Muscle of arm (tissue), 12 donors: ENCODE data around the gene TIPIN. TPM values are rescaled to one million over a fixed set of nuclear protein-coding genes. Genes with fewer than 3 reads are reported as not detected.
"Not testable (repeated sequence)": the region's sequence is repeated elsewhere in the genome, so short reads cannot be mapped to it uniquely, and the experiment has no call there.

Source experiments
- DNase-seq: peaks from one replicate; pipeline ENCODE4 v3.0.0-alpha.2; 2013
- polyA plus RNA-seq, 12 donors: library from polyadenylated mRNA; unstranded; fragments of 120-200 nt; gene quantifications; one replicate each; pipeline ENCODE4 v1.2.1, GENCODE V29; 2013; ENCODE audit not compliant: insufficient read length in 12 of 12

TIPIN gene
- polyA plus RNA-seq, 12 donors, result 9.5 to 16.7 (median 13.2) TPM; not detected in 2

DNA sequence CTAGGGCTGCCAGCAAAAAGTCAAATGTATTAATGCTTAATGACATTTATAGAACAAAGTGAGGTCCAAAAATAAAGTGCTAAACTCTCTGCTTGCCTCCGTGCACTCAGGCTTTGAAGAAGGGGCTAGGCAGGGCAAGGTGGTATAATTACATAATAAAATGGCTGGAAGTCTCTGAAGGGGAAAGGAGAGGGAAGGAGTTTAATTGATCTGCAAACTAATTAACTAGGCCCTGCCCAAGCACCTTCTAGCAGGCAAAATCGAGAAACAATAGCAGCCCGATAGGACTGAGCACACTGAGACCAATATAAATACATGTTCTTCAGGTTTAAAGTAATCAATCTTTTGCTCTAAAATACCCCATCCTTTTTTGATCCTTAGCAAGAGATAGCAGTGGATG, 50.1 kb downstream of the TIPIN start:
- no peak for DNase-seq

DNA sequence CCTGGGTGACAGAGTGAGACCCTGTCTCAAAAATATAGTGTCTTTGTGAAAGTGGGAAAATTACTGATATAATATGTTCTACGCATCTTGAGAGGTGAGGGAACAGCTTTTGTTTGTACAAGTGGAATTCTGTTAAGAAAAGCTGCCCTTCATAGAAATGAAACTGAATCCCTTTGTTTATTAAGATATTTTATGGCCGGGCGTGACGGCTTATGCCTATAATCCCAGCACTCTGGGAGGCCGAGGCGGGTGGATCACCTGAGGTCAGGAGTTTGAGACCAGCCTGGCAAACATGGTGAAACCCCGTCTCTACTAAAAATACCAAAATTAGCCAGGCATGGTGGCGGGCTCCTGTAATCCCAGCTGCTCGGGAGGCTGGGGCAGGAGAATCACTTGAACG, 52.1 kb downstream of the TIPIN start:
- DNase-seq, result not testable (repeated sequence)

DNA sequence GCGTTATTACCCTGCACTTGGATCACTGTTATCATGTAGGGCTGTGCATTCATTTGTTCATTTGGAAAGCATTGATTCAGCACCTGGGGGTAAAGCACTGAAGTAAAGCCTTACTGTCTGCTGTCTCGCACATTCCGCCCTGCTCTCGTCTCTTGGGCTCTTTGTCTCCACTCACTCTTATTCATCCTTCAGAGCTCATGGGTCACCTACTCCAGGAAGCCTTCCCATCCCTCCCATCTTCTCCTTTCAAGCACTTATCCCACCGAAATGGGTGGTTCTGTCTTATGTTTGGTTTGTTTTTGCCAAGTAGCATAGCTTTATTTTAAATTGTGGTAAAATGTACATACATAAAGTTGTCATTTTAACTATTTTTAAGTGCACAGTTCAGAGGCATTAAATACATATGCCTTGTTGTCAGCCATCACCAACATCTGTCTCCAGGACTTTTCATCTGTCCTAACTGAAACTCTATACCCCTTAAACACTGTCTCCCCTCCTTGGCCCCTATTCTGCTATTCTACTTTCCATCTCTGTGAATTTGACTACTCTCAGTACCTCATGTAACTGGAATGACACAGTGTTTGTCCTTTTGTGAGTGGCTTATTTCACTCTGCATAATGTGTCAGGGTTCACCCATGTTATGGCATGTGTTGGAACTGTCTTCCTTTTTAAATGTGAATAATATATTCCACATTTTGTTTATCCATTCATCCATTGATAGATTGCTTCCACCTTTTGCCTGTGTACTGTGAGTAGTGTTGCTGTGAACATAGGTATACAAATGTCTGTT, 53.8 kb downstream of the TIPIN start:
- no peak for DNase-seq

DNA sequence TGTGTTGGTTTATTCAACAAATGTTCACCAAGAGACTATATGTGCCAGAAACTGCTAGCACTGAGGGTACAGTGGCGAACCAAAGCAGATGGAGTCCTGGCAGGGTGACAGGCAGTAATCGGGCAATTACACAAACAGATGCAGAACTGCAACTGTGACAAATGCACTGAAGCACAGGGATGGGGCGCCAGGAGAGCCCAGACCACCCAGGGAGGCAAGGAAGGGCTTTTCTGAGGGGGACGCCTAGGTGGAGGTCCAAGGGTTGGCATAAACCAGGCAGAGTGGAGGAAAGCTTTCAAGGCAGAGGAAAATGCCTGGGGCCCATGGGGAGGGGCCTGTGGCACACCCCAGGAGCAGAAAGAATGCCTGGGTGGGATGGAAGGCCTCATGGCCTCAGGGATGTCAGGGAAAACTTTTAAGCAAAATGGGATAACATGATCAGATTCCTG, 57.7 kb downstream of the TIPIN start:
- peak; percentile 57 for DNase-seq

DNA sequence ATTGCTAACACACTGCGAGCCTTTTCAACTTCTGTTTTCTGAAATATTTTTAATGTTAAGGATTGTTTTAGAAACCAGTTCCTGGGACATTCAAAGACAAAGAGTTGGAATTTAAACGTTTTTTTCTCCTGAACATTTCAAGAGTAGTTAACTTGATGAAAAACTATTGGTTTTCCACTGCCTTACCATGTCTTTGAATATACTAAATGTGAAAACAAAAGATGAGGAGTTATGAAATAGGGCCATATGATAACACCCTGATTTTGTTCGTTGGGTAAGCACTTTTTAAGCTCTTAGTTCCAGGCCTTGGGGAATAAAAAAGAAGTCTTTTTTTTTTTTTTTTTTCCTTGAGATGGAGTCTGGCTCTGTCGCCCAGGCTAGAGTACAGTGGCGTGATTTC, 60.3 kb downstream of the TIPIN start:
- DNase-seq, result no peak

DNA sequence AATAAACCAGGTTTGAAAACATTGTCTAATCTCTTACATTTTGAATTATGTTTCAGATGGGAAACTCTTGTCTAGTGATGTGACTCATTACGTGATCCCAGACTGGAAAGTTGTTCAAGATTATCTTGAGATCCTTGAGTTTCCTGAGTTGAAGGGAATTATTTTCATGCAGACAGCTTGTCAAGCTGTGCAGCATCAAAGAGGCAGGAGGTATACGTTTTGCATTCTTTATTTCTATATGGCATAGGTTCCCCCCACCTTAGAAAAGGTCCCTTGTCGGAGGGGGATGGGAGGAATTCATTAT, 61.6 kb downstream of the TIPIN start:
- no peak for DNase-seq

DNA sequence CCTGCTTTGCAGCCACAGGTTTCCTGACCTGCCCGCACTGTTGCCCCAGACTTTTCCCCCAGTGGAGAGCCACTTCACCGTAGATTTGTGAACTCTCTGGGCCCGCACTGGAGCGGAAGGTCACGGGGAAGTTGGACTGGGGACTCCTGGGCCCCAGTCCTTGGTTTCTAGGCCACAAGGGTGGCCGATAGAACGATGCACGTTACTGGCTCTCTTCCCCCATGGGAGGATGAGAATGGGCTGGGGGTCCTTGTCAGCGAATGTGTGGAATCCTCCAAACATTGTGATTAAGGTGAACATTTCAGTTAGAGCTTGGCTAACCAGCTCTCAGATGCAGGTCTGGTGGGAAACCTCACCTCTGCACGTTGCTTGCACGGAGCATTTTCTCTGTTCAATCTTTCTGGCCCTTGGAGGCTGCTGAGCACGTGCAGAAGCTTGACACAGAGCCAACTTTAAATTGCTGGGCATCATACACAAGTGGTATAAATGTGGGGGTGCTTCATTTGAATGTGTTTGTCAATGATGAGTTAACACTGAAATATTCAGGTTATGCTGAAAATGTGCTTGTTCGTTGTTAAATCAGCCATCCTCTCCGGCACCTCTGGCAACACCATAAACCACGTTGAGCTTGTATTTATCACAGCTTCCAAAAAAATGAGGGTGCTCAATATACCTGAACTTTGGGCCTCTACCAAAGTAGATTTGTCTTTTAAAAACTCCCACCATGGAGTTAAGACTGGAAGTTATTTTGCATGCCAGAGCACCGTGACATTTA, 62.1 kb downstream of the TIPIN start:
- DNase-seq, result peak; percentile 26

DNA sequence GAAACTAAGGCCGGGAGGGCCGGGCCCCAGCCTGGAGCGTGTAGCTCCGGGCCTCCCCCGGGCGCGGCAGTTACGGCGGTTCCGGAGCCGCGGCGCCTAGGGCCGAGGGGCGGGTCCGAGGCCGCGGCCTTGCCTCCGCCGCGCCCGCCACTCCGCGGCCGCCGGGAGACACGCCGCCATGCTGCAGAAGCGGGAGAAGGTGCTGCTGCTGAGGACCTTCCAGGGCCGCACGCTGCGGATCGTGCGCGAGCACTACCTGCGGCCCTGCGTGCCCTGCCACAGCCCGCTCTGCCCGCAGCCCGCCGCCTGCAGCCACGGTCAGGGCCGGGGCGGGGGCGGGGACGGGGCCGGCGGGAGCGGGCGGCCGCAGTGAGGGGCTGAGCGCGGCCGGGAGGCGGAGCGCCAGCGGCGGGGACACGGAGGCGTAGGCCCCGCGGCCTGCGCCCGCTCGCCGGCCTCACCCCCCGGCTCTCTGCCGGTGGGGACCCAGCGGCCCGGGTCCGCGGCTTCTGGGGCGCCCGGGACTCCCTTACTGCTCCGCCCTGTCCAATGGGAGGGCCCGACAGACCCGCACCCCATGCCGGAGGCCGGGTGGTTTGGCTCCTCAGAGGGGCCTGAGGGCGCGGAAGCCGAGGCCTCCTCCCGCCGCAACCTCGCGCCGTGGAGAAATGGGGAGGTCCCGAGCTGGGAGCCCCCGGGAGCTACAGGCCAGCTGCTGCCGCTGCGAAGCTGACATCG, 62.9 kb downstream of the TIPIN start, which contains the start of gene DIS3L:
Gene DIS3L, plus strand, starts transcription at position 150 of the 738 bp plus-strand sequence. Its CDS starts 29 bp downstream, at position 179.
- DNase-seq, result peak; percentile 57

DNA sequence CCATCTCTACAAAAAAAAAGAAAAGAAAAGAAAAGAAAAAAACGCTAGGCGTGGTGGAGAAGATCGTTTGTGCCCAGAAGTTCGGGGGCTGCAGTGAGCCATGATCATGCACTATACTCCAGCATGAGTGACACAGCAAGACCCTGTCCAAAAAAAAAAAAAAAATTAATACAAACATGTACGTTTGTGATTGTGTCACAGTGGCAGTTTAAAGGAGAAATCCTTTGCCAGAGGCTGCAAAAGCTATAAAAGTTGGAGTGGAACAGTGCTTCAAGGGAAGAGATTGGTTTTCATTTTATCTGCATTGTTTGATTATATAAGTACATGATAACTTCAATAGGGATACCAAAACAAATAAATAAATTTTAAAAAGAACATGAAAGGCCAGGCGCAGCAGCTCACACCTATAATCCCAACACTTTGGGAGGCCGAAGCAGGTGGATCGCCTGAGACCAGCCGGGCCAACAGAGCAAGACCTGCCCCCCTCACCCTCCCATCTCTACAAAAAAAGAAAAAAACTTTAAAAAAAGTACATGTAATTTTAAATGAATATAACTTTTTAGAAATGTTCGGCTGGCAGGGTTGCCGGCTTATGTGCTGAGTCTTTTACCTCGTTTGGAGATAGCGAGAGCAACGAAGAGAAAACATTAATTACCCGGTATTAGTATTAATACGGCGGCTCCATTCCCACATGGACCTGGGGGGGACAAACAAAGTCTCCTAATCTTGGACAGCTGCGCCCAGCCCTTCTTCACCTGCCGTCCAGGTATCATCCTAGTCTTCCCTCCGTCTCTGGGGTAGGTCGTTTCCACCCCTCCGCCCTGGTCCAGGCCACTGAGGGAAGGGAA, 63.7 kb downstream of the TIPIN start:
- no peak for DNase-seq

DNA sequence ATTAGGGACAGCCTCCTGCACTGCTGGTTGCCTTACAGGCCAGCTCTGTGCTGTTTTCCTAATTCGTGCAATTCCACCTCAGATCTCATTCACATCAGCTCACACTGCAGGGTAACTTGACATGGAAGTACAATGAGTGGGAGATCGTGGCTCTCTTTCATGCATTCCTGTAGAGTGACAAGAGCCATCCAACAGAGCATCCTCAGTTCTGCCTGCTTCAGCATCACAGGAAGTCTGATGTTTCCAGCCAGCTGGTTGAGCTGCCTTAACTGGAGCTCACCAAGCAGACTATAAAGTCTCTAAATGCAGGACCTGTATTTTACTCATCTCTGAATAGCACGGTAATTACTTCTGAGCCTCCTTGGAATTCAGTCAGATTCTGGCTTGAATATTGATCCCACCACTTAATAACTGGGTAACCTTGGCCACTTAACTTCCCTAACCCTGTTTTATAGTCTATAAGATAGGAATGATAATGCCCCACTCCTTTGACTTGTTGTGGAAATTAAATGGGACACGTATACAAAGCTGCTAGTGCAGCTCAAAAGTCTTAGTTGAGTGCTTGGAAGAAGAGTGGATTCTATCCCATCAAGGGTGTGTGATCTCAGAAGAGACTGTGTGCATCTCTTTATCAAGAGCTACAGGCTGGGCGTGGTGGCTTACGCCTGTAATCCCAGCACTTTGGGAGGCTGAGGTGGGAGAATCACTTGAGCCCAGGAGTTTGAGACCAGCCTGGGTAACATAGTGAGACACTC, 64.5 kb downstream of the TIPIN start:
- no peak for DNase-seq

DNA sequence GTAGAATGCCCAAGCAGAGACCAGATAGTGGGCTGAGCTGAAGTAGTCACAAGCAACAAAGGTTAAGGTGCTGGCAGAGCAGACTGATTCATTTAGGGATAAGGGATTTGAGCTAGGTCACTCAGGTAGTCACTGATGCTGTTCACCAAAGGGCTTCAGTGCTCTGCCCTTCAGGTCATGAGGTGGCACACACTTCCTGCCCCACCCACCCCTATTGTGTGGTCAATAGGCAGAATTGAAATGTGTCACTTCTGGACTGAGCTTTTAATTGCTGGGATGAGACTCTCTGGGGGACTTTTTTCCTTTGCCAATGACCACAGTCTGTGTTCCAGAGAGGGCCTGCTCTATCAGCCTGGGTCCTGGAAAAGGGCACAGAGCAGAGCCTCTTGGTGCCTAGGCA, 66.0 kb downstream of the TIPIN start:
- DNase-seq, result no peak

DNA sequence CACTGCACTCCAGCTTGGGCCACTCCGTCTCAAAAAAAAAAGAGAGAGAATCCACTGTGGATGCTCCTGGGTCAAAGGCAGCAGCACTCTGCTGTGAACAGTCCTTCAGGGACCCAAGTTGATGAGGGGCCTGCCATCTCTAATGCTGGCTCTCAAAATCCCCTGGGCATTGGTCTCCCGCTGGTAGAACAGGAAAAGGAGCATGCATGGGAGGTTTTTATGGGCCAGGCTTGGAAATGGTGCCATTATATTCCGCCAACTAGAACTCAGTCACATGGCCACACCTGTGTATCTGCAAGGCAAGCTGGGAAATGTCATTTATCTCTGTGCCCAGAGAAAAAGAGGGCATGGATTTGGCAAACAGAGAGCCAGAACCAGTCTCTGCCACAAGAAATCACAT, 66.5 kb downstream of the TIPIN start:
- DNase-seq, result no peak

DNA sequence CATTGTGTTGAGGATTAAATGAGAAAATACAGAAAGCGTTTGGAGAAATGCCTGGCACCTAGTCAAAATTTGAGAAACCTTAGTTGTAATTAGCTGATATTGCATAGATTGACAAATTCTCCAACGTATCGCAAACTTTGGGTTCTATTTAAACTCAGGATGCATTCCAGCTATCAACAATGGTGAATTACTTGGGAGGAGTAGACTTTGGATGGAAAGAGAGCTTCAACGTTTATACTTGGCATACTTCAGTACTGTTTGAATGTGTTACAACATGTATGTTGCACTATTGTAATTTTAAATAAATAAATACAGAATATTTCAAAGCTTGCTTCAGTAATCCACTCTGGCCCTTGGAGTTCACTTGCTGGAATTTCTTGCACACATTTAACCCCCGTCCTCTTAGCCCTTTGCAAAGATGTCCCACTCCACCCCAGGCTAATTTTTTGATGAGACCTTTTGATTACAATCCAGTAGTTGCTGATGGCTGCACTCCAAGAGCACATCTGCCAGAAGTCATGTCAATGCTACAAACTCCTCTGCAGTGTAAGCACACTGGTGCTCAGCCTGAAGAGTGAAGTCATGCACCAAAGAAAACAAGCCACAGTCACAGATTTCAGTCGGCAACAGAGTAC, 67.8 kb downstream of the TIPIN start:
- peak; percentile 65 for DNase-seq

DNA sequence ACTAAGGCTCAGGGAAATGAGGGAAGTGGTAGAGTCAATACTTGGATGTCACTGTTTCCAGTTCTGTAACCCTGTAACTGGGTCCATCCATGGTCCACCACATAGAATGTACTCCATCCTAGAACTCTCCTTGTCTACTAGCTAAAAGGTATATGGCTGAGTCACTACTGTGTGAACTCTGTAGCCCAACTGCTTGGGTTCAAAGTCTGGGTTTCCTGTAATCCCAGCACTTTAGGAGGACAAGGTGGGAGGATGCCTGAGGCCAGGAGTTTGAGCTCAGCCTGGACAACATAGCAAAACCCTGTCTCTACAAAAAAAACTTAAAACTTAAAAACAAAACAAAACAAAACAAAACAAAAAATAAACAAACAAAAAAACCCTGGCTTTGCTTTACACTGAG, 68.4 kb downstream of the TIPIN start:
- no peak for DNase-seq

DNA sequence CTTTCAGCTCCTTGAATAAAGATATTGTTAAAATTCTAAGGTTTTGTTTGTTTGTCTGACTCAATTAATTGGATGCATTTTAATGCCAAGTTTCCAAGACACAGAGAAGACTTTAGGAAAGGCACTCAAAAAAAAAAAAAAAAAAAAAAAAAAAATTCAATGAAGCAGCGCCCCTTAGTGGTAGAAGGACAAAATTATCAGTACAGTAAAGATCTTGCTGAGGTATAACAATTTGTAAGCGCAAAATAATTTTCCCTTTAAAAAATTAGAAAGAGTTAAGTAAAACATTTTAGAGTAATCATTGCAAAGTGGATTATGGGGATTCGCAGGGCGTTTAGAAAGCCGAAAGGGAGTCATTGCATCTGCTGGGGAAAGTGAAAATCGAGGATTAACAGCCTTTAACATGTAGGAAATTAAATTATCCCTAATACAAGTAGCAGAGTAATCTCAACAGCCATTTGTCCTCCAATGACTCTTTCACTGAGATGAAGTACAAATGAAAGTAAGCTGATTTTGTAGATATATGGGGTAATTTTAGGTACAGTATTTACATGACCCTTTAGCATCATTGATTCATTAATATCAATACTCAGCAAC, 68.9 kb downstream of the TIPIN start:
- DNase-seq, result peak; percentile 52
